ENCODE data around the gene ZSCAN4.

- TF ChIP-seq CTCF (IDR thresholded peaks at IDR 0.05): no peak
- TF ChIP-seq REST (IDR thresholded peaks at IDR 0.05; ENCODE audit: insufficient read depth in 1 of 2, low read depth in 2 of 2, low read length in 1 of 2): no peak
- no peak for TF ChIP-seq SIN3A (IDR thresholded peaks at IDR 0.05; ENCODE audit: borderline replicate concordance, insufficient read depth, low read depth, low read length)
- TF ChIP-seq TCF7L2 (IDR thresholded peaks at IDR 0.05; ENCODE audit: low read depth, low read length): no peak
Measured at GRCh38 chr19:57648331-57649003, 20.3 kb upstream of the ZSCAN4 start.
